ENCODE data around the gene ZC3HAV1.
"Not testable (repeated sequence)": the region's sequence is repeated elsewhere in the genome, so short reads cannot be mapped to it uniquely, and the experiment has no call there.

Gene ZC3HAV1

GRCh38 chr7:139032473-139032872, 77.0 kb downstream of the ZC3HAV1 start:
- no peak for TF ChIP-seq CTCF (IDR thresholded peaks at IDR 0.05; ENCODE audit: control insufficient read depth, insufficient read depth, low read depth, low read length, missing control alignments)
- no peak for DNase-seq (ENCODE audit: low read depth)
- H3K4me3 ChIP-seq (ENCODE audit: control insufficient read depth, low read depth, low read length), result no peak overlapping the region

GRCh38 chr7:139029353-139029752, 80.2 kb downstream of the ZC3HAV1 start:
- no peak overlapping the region for H3K4me3 ChIP-seq (ENCODE audit: control insufficient read depth, low read depth, low read length)
- TF ChIP-seq CTCF (IDR thresholded peaks at IDR 0.05; ENCODE audit: control insufficient read depth, insufficient read depth, low read depth, low read length, missing control alignments), result no peak
- no peak for DNase-seq (ENCODE audit: low read depth)

- DNase-seq (ENCODE audit: low read depth), result no peak
- no peak overlapping the region for H3K4me3 ChIP-seq (ENCODE audit: control insufficient read depth, low read depth, low read length)
- TF ChIP-seq CTCF (IDR thresholded peaks at IDR 0.05; ENCODE audit: control insufficient read depth, insufficient read depth, low read depth, low read length, missing control alignments), result no peak
These were observed 83.0 kb downstream of the ZC3HAV1 start for GRCh38 chr7:139026551-139026950.

GRCh38 chr7:139025861-139026260, 83.7 kb downstream of the ZC3HAV1 start:
- not testable (repeated sequence) for DNase-seq (ENCODE audit: low read depth); H3K4me3 ChIP-seq (ENCODE audit: control insufficient read depth, low read depth, low read length)

- TF ChIP-seq CTCF (IDR thresholded peaks at IDR 0.05; ENCODE audit: control insufficient read depth, insufficient read depth, low read depth, low read length, missing control alignments), result no peak
- no peak overlapping the region for H3K4me3 ChIP-seq (ENCODE audit: control insufficient read depth, low read depth, low read length)
- DNase-seq (ENCODE audit: low read depth), result no peak
These were observed 86.4 kb downstream of the ZC3HAV1 start for GRCh38 chr7:139023076-139023475.

- TF ChIP-seq CTCF (IDR thresholded peaks at IDR 0.05; ENCODE audit: control insufficient read depth, insufficient read depth, low read depth, low read length, missing control alignments), result no peak
These were observed 87.2 kb downstream of the ZC3HAV1 start for GRCh38 chr7:139022286-139022685.

GRCh38 chr7:139018910-139019309, 90.6 kb downstream of the ZC3HAV1 start:
- no peak overlapping the region for H3K4me3 ChIP-seq (ENCODE audit: control insufficient read depth, low read depth, low read length)
- no peak for TF ChIP-seq CTCF (IDR thresholded peaks at IDR 0.05; ENCODE audit: control insufficient read depth, insufficient read depth, low read depth, low read length, missing control alignments)
- no peak for DNase-seq (ENCODE audit: low read depth)

More at GRCh38 chr7:139022286-139022685, 87.2 kb downstream of the ZC3HAV1 start:
- no peak overlapping the region for H3K4me3 ChIP-seq (ENCODE audit: control insufficient read depth, low read depth, low read length)
- DNase-seq (ENCODE audit: low read depth), result no peak

Data from AG09309 (cell line).